A673 (cell line): ENCODE data around the gene KCNIP2.

Experiments used
- EZH2 ChIP-seq: fragments of 200-600 bp; sonication (generic); IDR thresholded peaks from 2 replicates; pipeline ENCODE4 v1.6.1; 2017; ENCODE audit warnings: borderline replicate concordance, low read depth, mild to moderate bottlenecking, mixed read lengths, antibody characterized with exemption, low read length; ENCODE audit not compliant: poor library complexity, severe bottlenecking
- TF ChIP-seq, protein P1 (sequence below): fragments of 300-800, 200-600 bp; sonication (generic); conservative IDR thresholded peaks from 2 replicates; pipeline ENCODE4 v1.5.1; 2017; ENCODE audit warnings: low read depth, mild to moderate bottlenecking, antibody characterized with exemption, low read length, moderate library complexity, mixed read lengths

- TF ChIP-seq, protein P1, sequence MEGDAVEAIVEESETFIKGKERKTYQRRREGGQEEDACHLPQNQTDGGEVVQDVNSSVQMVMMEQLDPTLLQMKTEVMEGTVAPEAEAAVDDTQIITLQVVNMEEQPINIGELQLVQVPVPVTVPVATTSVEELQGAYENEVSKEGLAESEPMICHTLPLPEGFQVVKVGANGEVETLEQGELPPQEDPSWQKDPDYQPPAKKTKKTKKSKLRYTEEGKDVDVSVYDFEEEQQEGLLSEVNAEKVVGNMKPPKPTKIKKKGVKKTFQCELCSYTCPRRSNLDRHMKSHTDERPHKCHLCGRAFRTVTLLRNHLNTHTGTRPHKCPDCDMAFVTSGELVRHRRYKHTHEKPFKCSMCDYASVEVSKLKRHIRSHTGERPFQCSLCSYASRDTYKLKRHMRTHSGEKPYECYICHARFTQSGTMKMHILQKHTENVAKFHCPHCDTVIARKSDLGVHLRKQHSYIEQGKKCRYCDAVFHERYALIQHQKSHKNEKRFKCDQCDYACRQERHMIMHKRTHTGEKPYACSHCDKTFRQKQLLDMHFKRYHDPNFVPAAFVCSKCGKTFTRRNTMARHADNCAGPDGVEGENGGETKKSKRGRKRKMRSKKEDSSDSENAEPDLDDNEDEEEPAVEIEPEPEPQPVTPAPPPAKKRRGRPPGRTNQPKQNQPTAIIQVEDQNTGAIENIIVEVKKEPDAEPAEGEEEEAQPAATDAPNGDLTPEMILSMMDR: no peak
- TF ChIP-seq EZH2: no peak
Observed at GRCh38 chr10:101828766-101829551, 14.6 kb downstream of the KCNIP2 start.
